ENCODE results near the gene ST7. TPM values are rescaled to one million over a fixed set of nuclear protein-coding genes. Genes with fewer than 3 reads are reported as not detected.
A peak's percentile ranks its signal among the peaks of the same experiment; 100 is the strongest.
"Not testable (repeated sequence)": the region's sequence is repeated elsewhere in the genome, so short reads cannot be mapped to it uniquely, and the experiment has no call there.

ST7 gene
- total RNA-seq, 1 experiment from 2014 or later = 12.9 TPM

GRCh38 chr7:116971869-116972268 lies 18.6 kb downstream of the ST7 start:
- no peaks in the 10 kb centered on the region for H3K79me2 ChIP-seq (ENCODE audit: insufficient read depth, low read length)
- WGBS (ENCODE audit: extremely low coverage, insufficient read length, low lambda C conversion rate) = no CpG with 5 or more reads among the region's 4 CpGs
- peaks cover 7% of the 10 kb centered on the region; the same call in 1 of the 2 replicates for H3K4me1 ChIP-seq (ENCODE audit: insufficient read depth, low read length)
- H2AK5ac ChIP-seq (ENCODE audit: insufficient read length, low read length) = no peak overlapping the region
- no peak overlapping the region for H4K91ac ChIP-seq (ENCODE audit: insufficient read length, low read depth, low read length)
- no peak overlapping the region for H4K8ac ChIP-seq (replicated peaks; ENCODE audit: insufficient read length, low read depth, low read length)
- H3K23me2 ChIP-seq (ENCODE audit: insufficient read length, low read depth, low read length, poor library complexity, severe bottlenecking) = no peaks in the 10 kb centered on the region
- H2BK5ac ChIP-seq (ENCODE audit: insufficient read length, low read length) = no peak overlapping the region
- H2AFZ ChIP-seq (ENCODE audit: low read length) = no peak overlapping the region
- no peak overlapping the region for H2BK12ac ChIP-seq (ENCODE audit: insufficient read length, low read depth, low read length)
- peak overlapping the region; percentile 65 for H3K27ac ChIP-seq (ENCODE audit: insufficient read length, low read depth, low read length)
- Mint-ChIP-seq H3K36me3 (ENCODE audit: insufficient read depth in 1 of 3, low read depth in 3 of 3) (peaks cover 2 to 18% (median 3%) of the 10 kb centered on the region in 3 experiments), H3K4me1 (peaks cover 40 to 44% of the 10 kb centered on the region in 2 experiments), H3K4me3 (no peak overlapping the region), H3K9me3 (peaks cover 3 to 4% of the 10 kb centered on the region in 2 experiments; a peak in 3 of 5 replicates), H3K27me3 (ENCODE audit: low read depth) (no peaks in the 10 kb centered on the region), H3K27ac (peak overlapping the region; percentile 25 to 66 (median 59); a peak in 5 of 7 replicates)
- H4K5ac ChIP-seq (ENCODE audit: insufficient read length, low read depth, low read length) = no peak overlapping the region
- peak; percentile 39 for DNase-seq
- H3K18ac ChIP-seq (ENCODE audit: insufficient read length, low read depth, low read length) = no peak overlapping the region
- no peaks in the 10 kb centered on the region for H3K79me1 ChIP-seq (ENCODE audit: insufficient read depth, low read depth, low read length, poor library complexity, severe bottlenecking)
- no peak overlapping the region for H3K23ac ChIP-seq (ENCODE audit: insufficient read length, low read depth, low read length)
- no peak overlapping the region for H3K9ac ChIP-seq (ENCODE audit: extremely low read depth, insufficient read length, low read length)
- H3K56ac ChIP-seq (ENCODE audit: insufficient read length, low read depth, low read length) = no peak overlapping the region
- no peak overlapping the region for H2BK20ac ChIP-seq (ENCODE audit: low read depth, low read length, poor library complexity, severe bottlenecking)
- H3K9me3 ChIP-seq (ENCODE audit: control insufficient read depth, low read depth, low read length) = no peaks in the 10 kb centered on the region
- no peak overlapping the region for H3K4ac ChIP-seq (ENCODE audit: low read depth, low read length)
- TF ChIP-seq CTCF (conservative IDR thresholded peaks at IDR 0.05) = no peak
- no peaks in the 10 kb centered on the region for H4K20me1 ChIP-seq (ENCODE audit: control insufficient read depth, insufficient read depth, insufficient read length)
- H3K4me2 ChIP-seq (ENCODE audit: insufficient read depth, insufficient read length, low read length) = no peak overlapping the region
- no peak overlapping the region for H2BK120ac ChIP-seq (ENCODE audit: low read depth, low read length, poor library complexity, severe bottlenecking)
- no peaks in the 10 kb centered on the region for H3K27me3 ChIP-seq (ENCODE audit: insufficient read depth, low read length)
- H3K14ac ChIP-seq (ENCODE audit: insufficient read depth, low read length) = no peak overlapping the region
- no peak overlapping the region for H2BK15ac ChIP-seq (ENCODE audit: low read depth, low read length)
- H3T11ph ChIP-seq (ENCODE audit: low read length) = no peak overlapping the region

DNA sequence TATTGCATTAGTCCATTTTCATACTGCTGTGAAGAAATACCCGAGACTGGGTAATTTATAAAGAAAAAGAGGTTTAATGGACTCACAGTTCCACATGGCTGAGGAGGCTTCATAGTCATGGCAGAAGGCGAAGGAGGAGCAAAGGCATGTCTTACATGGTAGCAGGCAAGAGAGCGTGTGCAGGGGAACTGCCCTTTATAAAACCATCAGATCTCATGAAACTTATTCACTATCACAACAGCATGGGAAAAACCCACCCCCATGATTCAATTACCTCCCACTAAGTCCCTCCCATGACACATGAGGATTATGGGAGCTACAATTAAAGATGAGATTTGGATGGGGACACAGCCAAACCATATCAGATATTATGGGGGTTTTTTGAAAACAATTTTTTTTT lies 21.7 kb downstream of the ST7 start:
- not testable (repeated sequence) for H3K14ac ChIP-seq (ENCODE audit: insufficient read depth, low read length); H3K18ac ChIP-seq (ENCODE audit: insufficient read length, low read depth, low read length); H3K4me2 ChIP-seq (ENCODE audit: insufficient read depth, insufficient read length, low read length); H3K27ac Mint-ChIP-seq; H2BK5ac ChIP-seq (ENCODE audit: insufficient read length, low read length); H3K79me1 ChIP-seq (ENCODE audit: insufficient read depth, low read depth, low read length, poor library complexity, severe bottlenecking); H2AFZ ChIP-seq (ENCODE audit: low read length); H3K9ac ChIP-seq (ENCODE audit: extremely low read depth, insufficient read length, low read length); H2BK120ac ChIP-seq (ENCODE audit: low read depth, low read length, poor library complexity, severe bottlenecking); H3K4ac ChIP-seq (ENCODE audit: low read depth, low read length); H2BK20ac ChIP-seq (ENCODE audit: low read depth, low read length, poor library complexity, severe bottlenecking); H3K23me2 ChIP-seq (ENCODE audit: insufficient read length, low read depth, low read length, poor library complexity, severe bottlenecking); H3K9me3 ChIP-seq (ENCODE audit: control insufficient read depth, low read depth, low read length); DNase-seq; H3K27me3 Mint-ChIP-seq (ENCODE audit: low read depth); H2BK12ac ChIP-seq (ENCODE audit: insufficient read length, low read depth, low read length); H3K56ac ChIP-seq (ENCODE audit: insufficient read length, low read depth, low read length); H3K27ac ChIP-seq (ENCODE audit: insufficient read length, low read depth, low read length); H3T11ph ChIP-seq (ENCODE audit: low read length); H3K9me3 Mint-ChIP-seq; H4K20me1 ChIP-seq (ENCODE audit: control insufficient read depth, insufficient read depth, insufficient read length); H4K91ac ChIP-seq (ENCODE audit: insufficient read length, low read depth, low read length); H2BK15ac ChIP-seq (ENCODE audit: low read depth, low read length); H3K27me3 ChIP-seq (ENCODE audit: insufficient read depth, low read length); H2AK5ac ChIP-seq (ENCODE audit: insufficient read length, low read length); H4K5ac ChIP-seq (ENCODE audit: insufficient read length, low read depth, low read length); H3K23ac ChIP-seq (ENCODE audit: insufficient read length, low read depth, low read length); H3K4me3 Mint-ChIP-seq; H4K8ac ChIP-seq (replicated peaks; ENCODE audit: insufficient read length, low read depth, low read length); H3K4me1 ChIP-seq (ENCODE audit: insufficient read depth, low read length); H3K79me2 ChIP-seq (ENCODE audit: insufficient read depth, low read length)
- no CpG with 5 or more reads among the region's 3 CpGs for WGBS (ENCODE audit: extremely low coverage, insufficient read length, low lambda C conversion rate)
- peaks cover 2 to 18% (median 3%) of the 10 kb centered on the region in 3 experiments for H3K36me3 Mint-ChIP-seq (ENCODE audit: insufficient read depth in 1 of 3, low read depth in 3 of 3)
- peaks cover 23 to 31% of the 10 kb centered on the region in 2 experiments for H3K4me1 Mint-ChIP-seq
